ENCODE measurements around the gene HTT.

Gene HTT

GRCh38 chr4:3219761-3220475 is 145.4 kb downstream of the HTT start:
- no peak for TF ChIP-seq CTCF (IDR thresholded peaks at IDR 0.05; ENCODE audit: low read depth, low read length)
- DNase-seq (ENCODE audit: low read depth in 2 of 2) = no peak
- H3K4me3 ChIP-seq (replicated peaks in 1 of 2; ENCODE audit: low read depth in 2 of 2, low read length in 2 of 2) = no peak overlapping the region

- no peak for DNase-seq (ENCODE audit: low read depth in 2 of 2)
- TF ChIP-seq CTCF (IDR thresholded peaks at IDR 0.05; ENCODE audit: low read depth, low read length) = no peak
- no peak overlapping the region for H3K4me3 ChIP-seq (replicated peaks in 1 of 2; ENCODE audit: low read depth in 2 of 2, low read length in 2 of 2)
Measured at GRCh38 chr4:3220476-3221183, 146.1 kb downstream of the HTT start.

- TF ChIP-seq CTCF (IDR thresholded peaks at IDR 0.05; ENCODE audit: low read depth, low read length) = no peak
- no peak for DNase-seq (ENCODE audit: low read depth in 2 of 2)
- no peak overlapping the region for H3K4me3 ChIP-seq (replicated peaks in 1 of 2; ENCODE audit: low read depth in 2 of 2, low read length in 2 of 2)
Measured at GRCh38 chr4:3221184-3221494, 146.7 kb downstream of the HTT start.

GRCh38 chr4:3221996-3222395 is 147.5 kb downstream of the HTT start:
- TF ChIP-seq CTCF (IDR thresholded peaks at IDR 0.05; ENCODE audit: low read depth, low read length) = no peak
- no peak for DNase-seq (ENCODE audit: low read depth in 2 of 2)
- H3K4me3 ChIP-seq (replicated peaks in 1 of 2; ENCODE audit: low read depth in 2 of 2, low read length in 2 of 2) = no peak overlapping the region

- no peak for DNase-seq (ENCODE audit: low read depth in 2 of 2)
- TF ChIP-seq CTCF (IDR thresholded peaks at IDR 0.05; ENCODE audit: low read depth, low read length) = no peak
- no peak overlapping the region for H3K4me3 ChIP-seq (replicated peaks in 1 of 2; ENCODE audit: low read depth in 2 of 2, low read length in 2 of 2)
Measured at GRCh38 chr4:3223346-3223745, 148.9 kb downstream of the HTT start.

GRCh38 chr4:3223956-3224748 is 149.7 kb downstream of the HTT start:
- H3K4me3 ChIP-seq (replicated peaks in 1 of 2; ENCODE audit: low read depth in 2 of 2, low read length in 2 of 2) = no peak overlapping the region
- no peak for DNase-seq (ENCODE audit: low read depth in 2 of 2)
- TF ChIP-seq CTCF (IDR thresholded peaks at IDR 0.05; ENCODE audit: low read depth, low read length) = no peak
